Fibroblast of the aortic adventitia (primary cell): ENCODE data around the gene PLA2G4E. TPM values are rescaled to one million over a fixed set of nuclear protein-coding genes. Genes with fewer than 3 reads are reported as not detected.
A peak's percentile ranks its signal among the peaks of the same experiment; 100 is the strongest.

Experiments used
- DNase-seq: peaks from one replicate; pipeline ENCODE4 v3.0.0-alpha.2; 2010; ENCODE audit warnings: low read depth
- H3K4me3 ChIP-seq: 2 replicates; pipeline ENCODE4 v1.5.1; 2011; ENCODE audit warnings: low read depth, mild to moderate bottlenecking, control low read depth, low read length, moderate library complexity
- CTCF ChIP-seq: IDR thresholded peaks from 2 replicates; pipeline ENCODE4 v1.5.1; 2011; ENCODE audit warnings: mild to moderate bottlenecking, low read length, control low read depth, inconsistent platforms; ENCODE audit not compliant: insufficient read depth
- total RNA-seq: library from RNA; depleted of rRNA; stranded (reverse); fragments of >200 nt; gene quantifications from 2 replicates; pipeline ENCODE4 v1.2.3, GENCODE V29; 2012; ENCODE audit warnings: low replicate concordance

PLA2G4E gene
- total RNA-seq, 1 donor: not detected

- peak; percentile 91 for DNase-seq
- no peak overlapping the region for H3K4me3 ChIP-seq
- TF ChIP-seq CTCF: no peak
Measured at GRCh38 chr15:41944313-41944940, 76.4 kb downstream of the PLA2G4E start.

- no peak for DNase-seq
- no peak overlapping the region for H3K4me3 ChIP-seq
- no peak for TF ChIP-seq CTCF
Measured at GRCh38 chr15:41943543-41944312, 77.1 kb downstream of the PLA2G4E start.

GRCh38 chr15:41942886-41943285 is 78.0 kb downstream of the PLA2G4E start:
- no peak overlapping the region for H3K4me3 ChIP-seq
- no peak for TF ChIP-seq CTCF
- DNase-seq: no peak

DNA sequence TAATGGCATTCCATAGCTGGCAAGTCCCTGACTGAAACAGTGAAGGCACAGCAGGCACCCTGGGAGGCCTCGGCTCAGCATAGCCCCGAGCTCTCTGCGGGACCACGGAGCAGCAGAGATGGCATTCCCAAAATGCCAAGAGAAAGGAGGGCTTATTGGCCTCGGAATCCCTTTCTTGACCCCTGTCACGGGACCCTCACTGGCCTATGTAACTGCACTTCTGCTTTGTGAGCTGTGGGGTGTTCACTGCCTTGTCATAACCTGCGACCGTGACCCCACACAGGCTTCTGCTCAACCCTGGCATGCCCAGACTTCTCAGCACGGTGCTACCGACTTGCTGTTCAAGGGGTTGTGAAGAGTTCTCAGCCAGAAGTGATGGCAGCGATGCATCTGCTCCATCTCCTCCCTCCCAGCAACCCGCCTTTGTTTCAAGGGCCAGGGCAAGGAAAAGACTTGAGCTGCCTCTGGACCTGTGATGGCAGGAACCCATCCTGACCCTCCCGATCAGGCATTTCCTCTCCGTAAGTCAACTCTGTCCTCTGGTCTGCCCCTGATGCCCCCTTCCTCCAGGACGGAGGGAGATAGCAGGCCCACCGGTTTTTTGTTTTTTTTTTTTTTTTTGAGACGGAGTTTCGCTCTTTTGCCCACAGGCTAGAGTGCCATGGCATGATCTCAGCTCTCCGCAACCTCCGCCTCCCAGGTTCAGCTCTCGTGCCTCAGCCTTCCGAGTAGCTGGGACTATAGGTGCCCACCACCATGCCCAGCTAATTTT is 79.0 kb downstream of the PLA2G4E start:
- DNase-seq: no peak
- TF ChIP-seq CTCF: no peak

DNA sequence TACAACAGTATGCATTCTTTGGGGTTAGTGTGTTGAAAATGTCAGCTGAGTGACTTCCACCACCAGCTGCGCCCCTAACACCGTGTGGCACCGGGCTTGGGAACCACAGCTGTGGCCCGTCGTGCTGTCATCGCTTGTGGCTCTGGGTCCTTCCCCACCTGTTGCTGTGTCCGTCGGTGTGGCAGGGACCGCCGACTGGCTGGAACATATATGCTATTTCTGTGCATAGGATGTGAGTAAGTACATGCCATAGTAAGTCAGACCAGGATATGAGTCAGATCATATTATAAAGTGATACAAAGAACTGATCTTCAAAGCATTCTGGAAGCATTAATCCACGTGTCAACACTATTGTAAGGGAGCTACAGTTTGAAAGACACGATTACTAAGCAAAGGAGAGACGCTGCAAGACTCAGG is 80.4 kb downstream of the PLA2G4E start:
- peak; percentile 76 for DNase-seq
- H3K4me3 ChIP-seq: no peak overlapping the region
- no peak for TF ChIP-seq CTCF

More for the DNA sequence above, 79.0 kb downstream of the PLA2G4E start:
- no peak overlapping the region for H3K4me3 ChIP-seq

GRCh38 chr15:41939986-41940385 is 80.9 kb downstream of the PLA2G4E start:
- H3K4me3 ChIP-seq: no peak overlapping the region
- TF ChIP-seq CTCF: no peak
- DNase-seq: no peak
